Measurements from ENCODE around the gene WBP11. TPM values are rescaled to one million over a fixed set of nuclear protein-coding genes. Genes with fewer than 3 reads are reported as not detected.

Gene WBP11
- total RNA-seq, 1 donor from 2014 or later = 86.3 TPM

DNA sequence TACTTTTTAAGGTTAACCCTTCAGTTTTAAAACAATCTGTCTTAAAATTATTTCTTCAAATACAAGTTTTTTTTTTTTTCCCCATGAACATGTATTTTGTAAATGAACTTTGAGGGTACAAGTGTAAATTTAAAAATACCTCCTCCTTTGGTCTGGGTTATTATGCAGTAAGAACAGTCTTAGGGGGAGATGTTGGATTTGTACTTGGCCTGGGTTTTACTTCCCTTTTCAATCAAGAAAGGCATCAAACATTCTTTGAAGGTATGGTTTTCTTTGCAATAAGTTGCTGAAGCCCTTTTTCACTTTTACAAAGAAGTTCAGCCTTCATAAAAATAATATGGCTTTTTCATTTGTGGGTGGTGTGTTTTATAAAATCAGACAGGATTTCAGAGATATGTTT is 20.5 kb downstream of the WBP11 start:
- Mint-ChIP-seq H3K27me3 (no peaks in the 10 kb centered on the region), H3K27ac (no peak overlapping the region), H3K9me3 (no peaks in the 10 kb centered on the region), H3K4me3 (no peak overlapping the region), H3K4me1 (ENCODE audit: unreplicated experiment) (peaks cover 5% of the 10 kb centered on the region), H3K36me3 (peaks cover 24% of the 10 kb centered on the region)
- TF ChIP-seq, protein P1, sequence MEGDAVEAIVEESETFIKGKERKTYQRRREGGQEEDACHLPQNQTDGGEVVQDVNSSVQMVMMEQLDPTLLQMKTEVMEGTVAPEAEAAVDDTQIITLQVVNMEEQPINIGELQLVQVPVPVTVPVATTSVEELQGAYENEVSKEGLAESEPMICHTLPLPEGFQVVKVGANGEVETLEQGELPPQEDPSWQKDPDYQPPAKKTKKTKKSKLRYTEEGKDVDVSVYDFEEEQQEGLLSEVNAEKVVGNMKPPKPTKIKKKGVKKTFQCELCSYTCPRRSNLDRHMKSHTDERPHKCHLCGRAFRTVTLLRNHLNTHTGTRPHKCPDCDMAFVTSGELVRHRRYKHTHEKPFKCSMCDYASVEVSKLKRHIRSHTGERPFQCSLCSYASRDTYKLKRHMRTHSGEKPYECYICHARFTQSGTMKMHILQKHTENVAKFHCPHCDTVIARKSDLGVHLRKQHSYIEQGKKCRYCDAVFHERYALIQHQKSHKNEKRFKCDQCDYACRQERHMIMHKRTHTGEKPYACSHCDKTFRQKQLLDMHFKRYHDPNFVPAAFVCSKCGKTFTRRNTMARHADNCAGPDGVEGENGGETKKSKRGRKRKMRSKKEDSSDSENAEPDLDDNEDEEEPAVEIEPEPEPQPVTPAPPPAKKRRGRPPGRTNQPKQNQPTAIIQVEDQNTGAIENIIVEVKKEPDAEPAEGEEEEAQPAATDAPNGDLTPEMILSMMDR (conservative IDR thresholded peaks at IDR 0.05) = no peak
- no peak for DNase-seq (ENCODE audit: extremely low spot score, unreplicated experiment)

DNA sequence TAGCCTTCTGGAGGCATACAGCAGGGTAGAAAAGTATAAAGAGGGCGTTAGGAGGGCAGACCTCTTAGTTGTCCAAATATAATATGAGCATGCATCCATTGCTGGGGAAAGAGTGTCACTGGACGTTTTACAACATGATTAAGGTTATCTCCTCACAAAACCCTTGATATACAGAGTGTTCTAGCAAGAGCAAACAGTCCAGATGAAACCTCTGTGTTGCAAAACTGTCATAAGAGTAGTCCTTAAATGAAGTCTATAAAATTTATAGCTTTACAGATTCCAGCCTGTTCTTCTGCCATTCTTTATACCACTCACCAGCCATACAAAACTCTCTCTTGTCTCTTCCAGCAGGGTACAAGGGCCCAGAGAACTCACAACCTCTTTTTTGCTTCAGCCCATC is 21.7 kb downstream of the WBP11 start:
- Mint-ChIP-seq H3K36me3 (peaks cover 12% of the 10 kb centered on the region), H3K4me1 (ENCODE audit: unreplicated experiment) (peaks cover 11% of the 10 kb centered on the region), H3K27ac (no peak overlapping the region), H3K9me3 (no peaks in the 10 kb centered on the region), H3K4me3 (no peak overlapping the region), H3K27me3 (no peaks in the 10 kb centered on the region)
- no peak for DNase-seq (ENCODE audit: extremely low spot score, unreplicated experiment)
- TF ChIP-seq, protein P1 (conservative IDR thresholded peaks at IDR 0.05) = no peak

GRCh38 chr12:14780859-14781258 is 22.4 kb downstream of the WBP11 start:
- TF ChIP-seq, protein P1 (conservative IDR thresholded peaks at IDR 0.05) = no peak
- H3K27ac Mint-ChIP-seq = no peak overlapping the region
- no peak overlapping the region for H3K4me3 Mint-ChIP-seq
- peaks cover 18% of the 10 kb centered on the region for H3K4me1 Mint-ChIP-seq (ENCODE audit: unreplicated experiment)
- no peaks in the 10 kb centered on the region for H3K9me3 Mint-ChIP-seq
- DNase-seq (ENCODE audit: extremely low spot score, unreplicated experiment) = no peak
- peaks cover 13% of the 10 kb centered on the region for H3K36me3 Mint-ChIP-seq
- H3K27me3 Mint-ChIP-seq = no peaks in the 10 kb centered on the region

DNA sequence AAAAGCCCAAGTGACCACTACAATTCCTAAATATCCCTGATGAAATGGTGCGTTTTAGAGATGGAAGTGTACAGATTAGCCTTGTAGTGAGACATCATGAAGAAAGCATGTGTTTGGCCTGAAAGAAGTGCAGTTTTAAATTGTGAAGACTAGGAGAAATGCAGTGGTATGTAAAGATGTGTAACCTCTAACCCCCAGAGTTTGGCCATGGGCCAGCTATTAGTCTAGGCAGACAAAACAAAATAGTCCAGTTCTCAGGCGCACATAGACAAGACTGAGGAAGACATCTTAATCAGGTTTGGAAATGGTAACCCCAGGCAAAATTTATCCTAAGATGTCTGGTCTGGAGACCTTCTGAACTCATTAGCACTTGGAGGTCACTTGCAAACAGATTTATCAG is 23.4 kb downstream of the WBP11 start:
- Mint-ChIP-seq H3K36me3 (peaks cover 15% of the 10 kb centered on the region), H3K27me3 (peaks cover under 1% of the 10 kb centered on the region), H3K4me3 (no peak overlapping the region), H3K4me1 (ENCODE audit: unreplicated experiment) (peaks cover 24% of the 10 kb centered on the region), H3K9me3 (no peaks in the 10 kb centered on the region), H3K27ac (no peak overlapping the region)
- TF ChIP-seq, protein P1 (conservative IDR thresholded peaks at IDR 0.05) = no peak
- no peak for DNase-seq (ENCODE audit: extremely low spot score, unreplicated experiment)

DNA sequence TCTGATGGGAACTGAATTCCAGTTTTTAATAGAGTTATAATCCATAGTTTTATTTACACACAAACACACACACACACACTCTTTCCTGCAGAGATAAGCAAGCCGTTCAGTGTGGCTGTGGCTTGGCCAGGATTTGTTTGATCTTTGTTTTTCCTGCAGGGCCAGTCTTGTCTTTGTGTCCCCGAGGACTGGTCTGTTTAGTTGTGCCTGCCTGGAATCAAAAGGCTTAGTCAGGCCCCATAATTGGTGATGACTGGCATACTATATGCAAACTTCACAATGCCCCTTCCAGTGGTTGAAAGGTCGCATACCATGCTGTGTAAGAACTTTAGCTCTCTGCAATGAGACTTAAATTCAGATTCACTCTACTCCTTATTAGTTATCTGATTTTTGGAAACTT is 26.0 kb downstream of the WBP11 start:
- no peak for DNase-seq (ENCODE audit: extremely low spot score, unreplicated experiment)
- H3K4me1 Mint-ChIP-seq (ENCODE audit: unreplicated experiment) = peaks cover 29% of the 10 kb centered on the region
- H3K9me3 Mint-ChIP-seq = no peaks in the 10 kb centered on the region
- TF ChIP-seq, protein P1 (conservative IDR thresholded peaks at IDR 0.05) = no peak
- peak overlapping the region; percentile 98 for H3K27ac Mint-ChIP-seq
- H3K4me3 Mint-ChIP-seq = peak overlapping the region; percentile 98
- H3K27me3 Mint-ChIP-seq = peaks cover 8% of the 10 kb centered on the region
- H3K36me3 Mint-ChIP-seq = peaks cover 15% of the 10 kb centered on the region
